Measurements from ENCODE around the gene ZGRF1.
"Not testable (repeated sequence)": the region's sequence is repeated elsewhere in the genome, so short reads cannot be mapped to it uniquely, and the experiment has no call there.

Gene ZGRF1

GRCh38 chr4:112513971-112514646 is 122.6 kb downstream of the ZGRF1 start:
- no peak for DNase-seq

- DNase-seq = no peak
These were observed 124.9 kb downstream of the ZGRF1 start for GRCh38 chr4:112511803-112512118.

GRCh38 chr4:112511093-112511802 is 125.5 kb downstream of the ZGRF1 start:
- no peak for DNase-seq

GRCh38 chr4:112510291-112511092 is 126.2 kb downstream of the ZGRF1 start:
- no peak for DNase-seq

- DNase-seq = no peak
These were observed 127.2 kb downstream of the ZGRF1 start for GRCh38 chr4:112509243-112510141.

- no peak for DNase-seq
These were observed 128.4 kb downstream of the ZGRF1 start for GRCh38 chr4:112508356-112508755.

GRCh38 chr4:112504807-112505206 is 131.9 kb downstream of the ZGRF1 start:
- DNase-seq = no peak

- no peak for DNase-seq
These were observed 133.8 kb downstream of the ZGRF1 start for GRCh38 chr4:112502871-112503270.

GRCh38 chr4:112492321-112492720 is 144.4 kb downstream of the ZGRF1 start:
- DNase-seq = no peak

- not testable (repeated sequence) for DNase-seq
These were observed 145.9 kb downstream of the ZGRF1 start for GRCh38 chr4:112490808-112491207.

All from NCI-H510A (cell line).